ENCODE results near the gene GADD45A.

GRCh38 chr1:67674260-67675011 is 10.6 kb upstream of the GADD45A start:
- TF ChIP-seq CTCF (IDR thresholded peaks at IDR 0.05): no peak
- no peak for TF ChIP-seq SMC3 (IDR thresholded peaks at IDR 0.05; ENCODE audit: low read depth, low read length)
- no peak for TF ChIP-seq USF1 (IDR thresholded peaks at IDR 0.05; ENCODE audit: borderline replicate concordance, low read depth)
- TF ChIP-seq MAX (IDR thresholded peaks at IDR 0.05; ENCODE audit: low read depth): no peak
- TF ChIP-seq REST (IDR thresholded peaks at IDR 0.05; ENCODE audit: low read depth, low read length): no peak
- TF ChIP-seq MXI1 (IDR thresholded peaks at IDR 0.05; ENCODE audit: low read depth, low read length): 0 out of 2 replicates have a peak, but pooled peaks have one; percentile 28
- peak; percentile 67 for TF ChIP-seq GATA2 (CRISPR knock-in tag; IDR thresholded peaks at IDR 0.05)
- 0 out of 2 replicates have a peak, but pooled peaks have one; percentile 26 for TF ChIP-seq POLR2AphosphoS5 (IDR thresholded peaks at IDR 0.05; ENCODE audit: low read depth, low read length)
- TF ChIP-seq YY1 (IDR thresholded peaks at IDR 0.05; ENCODE audit: low read depth): no peak
- no peak for TF ChIP-seq USF2 (IDR thresholded peaks at IDR 0.05; ENCODE audit: borderline replicate concordance, low read depth, low read length)
- TF ChIP-seq NRF1 (IDR thresholded peaks at IDR 0.05; ENCODE audit: low read depth, low read length): no peak
- no peak for TF ChIP-seq EZH2phosphoT487 (IDR thresholded peaks at IDR 0.05; ENCODE audit: borderline replicate concordance, low read depth)
- no peak for TF ChIP-seq TAF1 (IDR thresholded peaks at IDR 0.05; ENCODE audit: borderline replicate concordance, low read depth, low read length)
- no peak for TF ChIP-seq SIN3A (IDR thresholded peaks at IDR 0.05; ENCODE audit: borderline replicate concordance, low read depth, low read length)

Measured in SK-N-SH (cell line).